HG02588 (cell line): ENCODE results near the gene CENPU.

Source experiments
- ATAC-seq: cut with Tn5 transposase; IDR thresholded peaks from one replicate; pipeline ENCODE4 v1.9.1; 2021; ENCODE audit warnings: mild to moderate bottlenecking, moderate library complexity; ENCODE audit not compliant: unreplicated experiment

CENPU gene

DNA sequence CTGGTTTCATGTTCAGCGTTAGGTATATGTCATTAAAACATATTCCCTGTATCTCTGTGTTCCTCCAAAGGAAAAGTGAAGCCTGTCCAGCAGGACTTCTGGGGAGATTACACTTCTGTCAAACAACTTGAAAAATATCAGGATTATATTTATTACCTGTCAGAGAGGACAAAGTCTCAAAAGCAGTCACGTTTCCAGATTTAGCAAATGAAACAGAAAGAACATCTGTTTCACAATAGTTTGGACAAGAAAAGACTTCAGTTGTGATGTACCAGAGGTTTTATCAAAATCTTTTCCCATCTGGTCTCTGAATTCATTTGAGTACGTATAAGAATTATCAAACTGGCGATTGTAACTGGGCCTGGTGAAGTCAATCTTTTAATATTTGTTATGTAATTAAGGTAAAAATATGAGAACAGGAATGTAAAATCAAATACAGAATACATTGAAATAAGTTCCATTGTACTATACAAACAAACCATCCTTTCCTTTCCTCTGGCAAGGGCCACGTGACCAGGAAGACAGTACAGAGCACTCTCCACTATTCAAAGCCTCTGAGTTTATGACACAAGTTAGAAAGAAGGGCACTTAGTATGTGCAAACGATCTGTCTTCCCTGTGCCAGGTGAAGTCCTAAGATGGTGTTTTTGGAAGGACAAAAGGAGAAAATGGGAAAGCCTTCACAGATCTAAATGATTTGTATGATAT, 87.8 kb downstream of the CENPU start:
- no peak for ATAC-seq

DNA sequence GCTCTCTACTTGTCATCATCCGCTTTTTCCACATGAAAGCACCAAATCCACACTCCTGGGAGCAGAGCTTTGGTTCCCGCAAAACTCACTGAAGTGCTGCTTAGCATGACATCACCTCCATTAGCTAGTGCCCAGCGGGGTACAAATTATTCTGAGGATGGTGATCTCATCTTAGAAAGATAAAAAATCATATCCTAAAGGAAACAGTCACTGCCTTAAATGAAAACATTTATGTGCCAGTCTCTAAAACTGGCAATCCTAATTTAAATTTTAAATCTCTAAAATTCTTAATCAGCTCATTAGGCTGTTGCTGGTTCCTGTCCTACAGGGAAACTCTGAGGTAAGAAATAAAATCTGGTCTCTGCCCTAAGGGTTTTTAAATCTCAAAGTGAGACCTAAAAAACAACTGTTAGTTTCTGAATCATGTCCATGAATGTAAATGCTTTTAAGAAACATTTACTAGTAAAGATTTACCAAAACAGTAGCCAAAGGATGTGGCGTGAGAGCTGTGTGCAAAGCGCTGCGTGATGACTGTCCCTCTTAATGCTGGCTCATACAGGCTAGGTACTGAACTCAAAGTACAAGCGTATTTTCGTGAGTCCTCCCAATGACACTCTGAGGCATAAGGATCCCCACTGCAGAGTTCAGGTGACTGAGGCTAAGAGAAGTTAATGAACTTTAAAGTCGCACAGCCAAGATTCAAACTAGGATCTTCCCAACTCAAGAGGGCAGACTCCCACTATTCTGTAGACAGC, 89.2 kb downstream of the CENPU start:
- ATAC-seq, result no peak
